NCI-H2081 treated with DMSO at 0.1 percent for 48 hours (cell line): ENCODE measurements around the gene ALOX5.
"Not testable (repeated sequence)": the region's sequence is repeated elsewhere in the genome, so short reads cannot be mapped to it uniquely, and the experiment has no call there.

Experiments
- DNase-seq: peaks from one replicate; lab custom pipeline; 2025; lab: John Stamatoyannopoulos, UW

ALOX5 gene

DNA sequence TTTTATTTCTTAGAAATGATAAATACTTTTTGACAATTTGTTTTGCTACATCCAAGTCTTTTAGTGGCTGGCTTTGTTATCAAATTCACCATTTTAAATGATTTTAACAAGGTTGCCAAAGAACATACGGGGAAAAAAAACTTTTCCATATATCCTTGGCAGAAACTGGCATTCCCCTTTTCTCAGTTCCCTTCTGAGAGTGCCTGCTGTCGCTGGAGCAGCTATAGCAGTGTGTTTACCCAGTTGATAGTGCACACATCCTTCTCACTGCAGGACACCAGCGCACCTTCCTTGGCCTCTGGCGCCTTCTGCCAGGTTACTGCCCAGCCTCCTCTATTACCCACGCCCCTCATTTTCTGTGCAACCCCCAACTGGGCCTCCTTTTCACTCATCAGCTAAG, 94.1 kb downstream of the ALOX5 start:
- no peak for DNase-seq

DNA sequence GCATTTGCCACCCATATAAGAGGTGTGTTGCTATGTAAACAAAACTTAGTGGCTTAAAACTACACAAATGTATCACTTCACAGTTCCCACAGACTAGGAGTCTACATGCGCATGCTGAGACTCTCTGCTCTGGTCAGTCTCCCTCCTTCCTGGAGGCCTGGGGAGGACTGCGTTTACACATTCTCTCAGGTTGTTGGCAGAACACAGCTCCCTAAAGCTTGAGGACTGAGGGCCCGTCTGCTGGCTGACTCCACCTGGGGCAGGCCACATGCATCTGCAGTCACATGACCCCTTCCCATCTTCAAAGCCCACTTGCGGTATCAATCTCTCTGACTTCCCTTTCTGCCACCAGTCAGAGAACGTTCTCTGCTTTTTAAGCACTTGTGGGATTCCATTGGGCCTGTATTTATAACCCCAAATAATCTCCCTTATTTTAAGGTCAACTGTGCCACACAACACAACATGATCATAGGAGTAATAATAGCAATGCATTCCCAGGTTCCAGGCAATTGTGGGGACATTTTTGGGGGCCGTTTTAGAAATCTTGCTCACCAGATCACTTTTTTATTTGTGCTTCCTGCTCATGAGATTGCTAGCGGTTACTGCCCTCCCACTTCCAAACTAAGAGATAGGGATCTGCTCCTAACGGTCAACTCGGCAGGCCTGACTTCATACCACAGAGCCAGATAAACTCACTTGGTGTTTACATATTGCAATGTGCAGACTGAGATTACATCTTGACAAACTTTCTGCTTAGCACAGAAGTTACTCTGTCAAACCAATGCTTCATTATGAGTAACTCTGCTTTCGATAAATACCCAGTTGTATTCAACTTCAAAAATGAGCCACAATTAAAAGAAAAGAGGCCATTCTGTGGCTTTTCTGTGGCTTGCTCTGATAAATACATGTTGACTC, 96.3 kb downstream of the ALOX5 start:
- no peak for DNase-seq

DNA sequence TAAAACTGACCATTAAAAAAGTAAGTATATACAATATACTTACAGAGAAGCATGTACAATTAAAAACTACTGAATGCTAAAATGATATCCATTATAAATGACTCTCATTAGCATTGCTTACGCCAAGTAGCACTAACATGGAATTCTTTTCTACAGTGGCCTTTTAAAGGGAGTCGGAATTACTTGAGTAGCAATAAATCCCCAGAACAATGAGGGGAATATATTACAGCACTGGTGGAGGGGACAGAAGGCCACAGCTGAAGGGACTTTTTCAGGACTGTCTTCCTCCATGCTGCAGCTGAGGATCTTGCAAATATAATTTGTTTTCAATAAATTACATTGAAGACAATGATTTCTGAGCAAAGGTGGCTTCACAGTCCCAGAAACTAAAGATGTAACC, 97.0 kb downstream of the ALOX5 start:
- no peak for DNase-seq

DNA sequence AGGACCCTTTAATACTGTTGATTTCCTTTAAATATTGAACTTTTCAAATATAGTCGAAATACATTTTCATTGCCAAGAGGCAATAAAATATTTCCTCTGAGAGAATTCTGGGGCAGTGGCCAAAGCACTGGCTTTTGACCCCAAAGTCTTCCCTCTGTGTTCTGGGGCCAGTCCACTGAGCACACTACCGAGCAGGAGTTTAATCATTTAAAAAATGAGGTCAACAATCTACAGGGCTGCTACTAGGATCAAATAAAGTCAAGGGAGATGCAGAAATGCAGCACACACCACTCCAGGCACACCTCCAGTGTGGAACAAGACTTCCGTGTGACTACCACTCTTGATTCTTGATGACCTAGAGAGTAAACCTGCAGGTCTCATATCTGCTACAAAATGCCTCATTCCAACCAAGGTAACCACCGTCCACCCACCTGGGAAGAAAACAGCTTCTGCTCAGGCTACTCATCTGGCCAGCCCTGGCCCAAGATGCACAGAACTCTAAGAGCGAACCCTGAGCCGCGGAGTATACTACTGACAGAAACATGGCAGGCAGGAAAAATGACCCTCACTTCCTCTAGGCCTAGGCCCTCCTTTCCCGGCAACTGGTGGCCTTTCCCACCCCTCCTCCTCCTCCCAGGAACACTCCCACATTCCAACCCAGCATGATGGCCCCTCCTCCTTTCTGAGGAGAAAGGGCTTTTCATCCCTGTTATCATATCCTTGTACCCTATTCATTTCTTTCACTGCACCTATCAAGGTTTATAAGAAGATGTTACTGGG, 97.7 kb downstream of the ALOX5 start:
- no peak for DNase-seq

DNA sequence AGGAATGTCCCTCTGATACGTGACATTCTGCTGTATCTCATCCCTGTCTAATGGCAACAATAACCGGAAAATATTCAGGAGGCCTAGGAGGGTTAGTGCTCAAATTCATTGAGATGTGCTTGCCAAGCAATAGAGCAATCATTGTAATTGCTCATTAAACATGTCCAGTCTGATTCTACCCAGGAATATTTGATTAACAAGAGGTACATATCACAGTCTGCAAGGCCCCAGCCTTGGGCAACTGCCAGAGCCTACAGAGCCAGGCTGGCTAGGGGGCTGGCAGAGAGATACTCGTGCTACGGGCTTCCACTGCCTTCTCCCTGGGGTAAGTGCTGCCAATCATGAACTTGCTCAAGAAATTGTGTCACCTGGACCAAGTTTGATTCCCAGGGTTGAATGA, 99.1 kb downstream of the ALOX5 start:
- DNase-seq = no peak

DNA sequence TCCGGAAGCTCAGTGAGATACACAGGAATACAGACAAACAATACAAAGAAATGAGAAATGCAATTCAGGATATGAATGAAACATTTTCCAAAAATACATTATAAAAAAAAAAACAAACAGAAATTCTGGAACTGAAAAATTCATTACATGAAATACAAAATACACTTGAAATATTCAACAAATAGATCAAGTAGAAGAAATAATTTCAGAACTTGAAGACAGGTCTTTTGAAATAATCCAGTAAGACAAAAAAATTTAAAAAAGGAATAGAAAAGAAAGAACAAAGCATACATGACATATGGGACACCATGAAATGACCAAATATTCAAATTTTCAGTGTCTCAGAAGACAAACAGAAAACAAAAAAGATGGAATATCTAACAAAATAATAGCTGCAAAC, 102.5 kb downstream of the ALOX5 start:
- DNase-seq = no peak

DNA sequence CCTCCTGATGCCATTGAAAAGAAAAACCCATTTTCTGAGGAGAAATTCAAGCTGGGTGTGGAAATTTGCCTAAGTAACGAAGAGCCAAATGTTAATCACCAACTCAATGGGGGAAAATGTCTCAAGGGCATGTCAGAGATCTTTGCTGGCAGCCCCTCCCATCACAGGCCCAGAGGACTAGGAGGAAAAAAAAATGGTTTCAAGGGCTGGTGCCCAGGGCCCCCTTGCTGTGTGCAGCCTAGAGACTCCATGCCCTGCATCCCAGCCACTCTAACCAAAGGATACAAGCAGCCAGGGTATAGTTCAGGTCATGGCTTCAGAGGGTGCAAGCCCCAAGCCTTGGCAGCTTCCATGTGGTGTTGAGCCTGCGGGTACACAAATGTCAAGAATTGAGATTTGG, 106.3 kb downstream of the ALOX5 start:
- DNase-seq = no peak

DNA sequence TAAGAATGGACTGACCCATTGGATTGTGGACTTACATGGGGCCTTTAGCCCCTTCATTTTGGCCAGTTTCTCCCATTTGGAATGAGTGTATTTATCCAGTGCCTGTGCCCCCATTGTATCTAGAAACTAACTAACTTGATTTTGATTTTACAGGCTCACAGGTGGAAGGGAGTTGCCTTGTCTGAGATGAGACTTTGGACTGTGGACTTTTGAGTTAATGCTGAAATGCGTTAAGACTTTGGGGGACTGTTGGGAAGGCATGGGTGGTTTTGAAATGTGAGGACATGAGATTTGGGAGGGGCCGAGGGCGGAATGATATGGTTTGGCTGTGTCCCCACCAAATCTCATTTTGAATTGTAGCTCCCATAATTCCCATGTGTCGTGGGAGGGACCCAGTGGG, 107.1 kb downstream of the ALOX5 start:
- DNase-seq = not testable (repeated sequence)

DNA sequence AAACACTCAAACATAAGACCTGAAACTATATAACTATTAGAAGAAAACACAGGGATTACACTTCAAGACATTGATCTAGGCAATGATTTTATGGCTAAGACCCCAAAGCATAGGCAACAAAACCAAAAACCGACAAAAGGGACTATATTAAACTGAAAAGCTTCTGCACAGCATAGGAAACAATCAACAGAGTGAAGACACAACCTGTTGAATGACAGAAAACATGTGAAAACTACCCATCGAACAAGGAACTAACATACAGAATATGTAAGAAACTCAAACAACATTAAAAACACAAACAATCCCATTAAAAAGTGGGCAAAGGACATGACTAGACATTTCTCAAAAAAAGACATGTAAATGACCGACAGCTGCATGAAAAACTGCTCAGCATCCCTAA, 109.0 kb downstream of the ALOX5 start:
- no peak for DNase-seq

DNA sequence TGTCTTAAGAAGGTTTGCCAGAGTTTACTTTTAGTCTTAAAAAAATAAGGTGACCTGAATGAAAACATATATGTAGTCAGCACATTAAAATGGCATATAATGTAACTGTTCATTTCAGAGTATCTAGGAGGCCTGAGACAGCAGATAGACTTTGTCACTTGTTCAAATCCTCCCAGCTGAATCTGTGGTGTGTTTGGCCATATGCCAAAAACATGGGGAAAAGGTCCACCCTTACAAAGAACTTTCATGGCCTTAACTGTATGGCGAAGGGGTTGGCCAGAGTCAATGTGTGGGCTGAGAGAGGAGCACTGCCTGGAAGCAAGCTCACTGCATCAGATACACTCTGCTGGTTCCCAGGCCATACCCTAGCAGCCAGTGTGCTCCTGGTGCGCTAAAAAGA, 113.7 kb downstream of the ALOX5 start:
- no peak for DNase-seq

DNA sequence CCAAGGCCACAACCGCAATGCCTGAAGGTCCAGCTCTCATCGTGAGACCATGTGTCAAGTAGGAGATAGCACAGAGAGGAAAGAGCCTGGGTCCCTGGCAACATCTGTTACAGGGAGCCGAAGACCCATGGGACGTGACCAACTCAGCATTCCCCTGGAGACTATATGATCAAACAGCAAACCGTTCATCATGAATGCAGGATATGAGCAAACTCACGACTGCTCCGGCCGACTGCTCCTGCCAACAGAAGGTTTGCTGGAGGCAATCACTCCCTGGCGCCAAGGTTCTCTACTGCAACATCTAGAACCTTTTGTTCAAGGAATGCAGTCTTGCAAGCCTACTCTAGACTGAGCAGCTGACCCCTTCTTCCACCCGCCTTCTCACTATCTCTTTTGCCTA, 114.3 kb downstream of the ALOX5 start:
- no peak for DNase-seq

DNA sequence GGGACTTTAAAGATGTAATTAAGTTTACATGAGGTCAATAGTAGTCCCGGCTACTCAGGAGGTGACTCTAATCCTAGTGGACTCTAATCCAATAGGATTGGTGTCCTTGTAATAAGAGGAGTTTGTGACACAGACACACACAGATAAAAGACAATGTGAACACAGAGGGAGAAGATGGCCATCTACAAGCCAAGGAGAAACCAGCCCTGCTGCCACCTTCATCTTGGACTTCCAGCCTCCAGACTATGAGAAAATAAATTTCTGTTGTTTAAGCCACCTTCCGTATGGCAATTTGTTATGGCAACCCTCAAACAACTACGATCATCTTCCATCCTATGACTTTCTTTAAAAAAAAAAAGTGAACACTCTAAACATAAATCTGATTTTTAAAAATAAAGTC, 116.3 kb downstream of the ALOX5 start:
- no peak for DNase-seq

DNA sequence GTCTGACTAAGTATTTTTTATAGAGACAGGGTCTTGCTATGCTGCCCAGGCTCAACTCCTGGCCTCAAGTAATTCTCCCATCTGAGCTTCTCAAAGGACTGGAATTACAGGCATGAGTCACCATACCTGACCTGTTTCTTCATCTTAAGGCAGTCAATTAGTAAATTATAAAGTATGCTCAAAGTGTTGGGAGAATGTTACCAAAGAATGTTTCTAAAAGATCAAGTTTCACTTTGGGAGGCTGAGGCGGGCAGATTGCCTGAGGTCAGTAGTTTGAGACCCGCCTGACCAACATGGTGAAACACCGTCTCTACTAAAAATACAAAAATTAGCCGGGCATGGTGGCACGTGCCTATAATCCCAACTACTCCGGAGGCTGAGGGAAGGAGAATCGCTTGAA, 117.0 kb downstream of the ALOX5 start:
- no peak for DNase-seq
